ENCODE data around the gene ZC3HAV1L.
"Not testable (repeated sequence)": the region's sequence is repeated elsewhere in the genome, so short reads cannot be mapped to it uniquely, and the experiment has no call there.

Gene ZC3HAV1L

DNA sequence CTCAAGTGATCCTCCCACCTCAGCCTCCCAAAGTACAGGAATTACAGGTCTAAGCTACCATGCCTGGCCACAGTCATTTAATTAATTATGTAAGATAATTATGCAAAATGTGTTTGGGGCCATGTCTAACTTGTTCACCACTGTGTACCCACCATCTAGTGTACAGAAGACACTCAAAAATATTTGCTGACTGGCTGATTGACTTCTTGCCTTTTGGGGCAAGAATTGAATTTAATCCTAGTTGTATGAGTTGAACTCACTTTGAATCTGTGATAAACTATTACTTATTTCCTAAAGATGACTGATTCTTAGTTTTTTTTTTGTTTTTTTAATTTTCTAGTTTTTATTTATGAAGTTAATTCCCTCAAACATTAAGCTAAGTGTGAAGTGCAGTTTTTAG lies 15.8 kb upstream of the ZC3HAV1L start:
- no peak for DNase-seq

DNA sequence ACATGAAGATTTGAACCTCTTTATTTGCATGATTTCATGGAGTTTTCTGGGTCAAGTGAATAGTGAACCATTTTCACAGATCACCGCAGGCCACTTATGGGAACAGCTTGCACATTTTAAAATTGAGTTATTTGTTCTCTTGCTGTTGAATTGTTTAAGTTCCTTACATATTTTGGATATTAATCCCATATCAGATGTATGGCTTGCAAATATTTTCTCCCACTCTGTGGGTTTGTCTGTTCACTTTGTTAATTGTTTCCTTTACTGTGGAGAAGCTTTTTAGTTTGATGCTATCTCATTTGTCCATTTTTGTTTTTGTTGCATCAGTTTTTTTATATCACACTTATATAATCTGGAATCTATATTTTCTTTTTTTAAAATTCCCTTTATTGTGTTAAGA lies 14.1 kb upstream of the ZC3HAV1L start:
- peak in 1 of 2 donors; percentile 4 for DNase-seq

DNA sequence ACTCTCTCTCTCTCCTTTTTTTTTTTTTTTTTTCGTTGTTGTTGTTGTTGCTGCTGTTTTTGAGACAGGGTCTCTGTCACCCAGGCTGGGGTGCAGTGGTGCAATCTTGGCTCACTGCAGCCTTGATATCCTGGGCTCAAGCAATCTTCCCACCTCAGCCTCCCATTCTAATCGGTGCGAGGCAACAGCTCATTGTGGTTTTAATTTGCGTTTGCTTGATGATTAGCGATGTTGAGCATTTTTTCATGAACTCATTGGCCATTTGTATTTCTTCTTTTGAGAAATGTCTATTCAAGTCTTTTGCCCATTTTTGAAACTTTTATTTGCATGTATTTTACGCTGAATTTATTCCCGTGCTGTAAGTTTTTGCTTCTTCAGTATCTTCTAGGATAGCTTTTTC lies 13.3 kb upstream of the ZC3HAV1L start:
- no peak for DNase-seq

DNA sequence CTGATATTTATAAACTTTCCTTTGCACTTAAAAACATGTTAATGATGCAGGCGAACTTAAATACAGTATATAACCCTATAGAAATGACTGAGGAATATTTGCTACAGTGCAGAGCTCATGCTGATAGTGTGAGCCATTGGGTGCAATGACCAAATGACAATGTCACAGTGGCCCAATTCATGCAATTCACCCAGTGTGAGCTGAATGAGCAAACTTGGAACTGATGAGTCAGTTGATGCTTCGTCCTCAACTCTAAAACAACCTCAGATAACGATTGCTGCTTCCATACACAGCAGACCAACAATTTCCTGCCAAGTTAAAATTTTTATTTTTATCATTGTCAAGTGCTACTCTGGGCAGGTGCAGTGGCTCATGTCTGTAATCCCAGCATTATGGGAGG lies 12.1 kb upstream of the ZC3HAV1L start:
- DNase-seq = peak in 1 of 2 donors; percentile 9

DNA sequence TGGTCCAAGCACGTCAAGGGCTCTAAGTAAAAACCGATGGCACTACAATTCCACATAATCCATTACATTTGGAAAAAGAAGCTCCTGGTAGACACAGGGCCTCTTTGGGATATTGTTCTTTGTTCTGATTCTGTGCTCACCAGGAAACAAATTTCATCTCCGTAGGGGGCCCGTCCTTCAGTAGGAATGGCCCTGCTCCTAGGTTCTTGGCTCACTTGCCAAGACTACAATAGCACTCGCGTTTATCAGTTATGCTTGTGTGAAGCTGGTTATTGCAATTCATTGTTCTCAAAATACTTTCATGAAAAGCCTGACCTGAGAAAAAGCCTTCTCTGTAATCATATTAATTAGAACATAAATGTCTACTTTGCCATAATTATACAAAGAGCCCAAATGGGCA lies 10.3 kb upstream of the ZC3HAV1L start:
- no peak for DNase-seq

DNA sequence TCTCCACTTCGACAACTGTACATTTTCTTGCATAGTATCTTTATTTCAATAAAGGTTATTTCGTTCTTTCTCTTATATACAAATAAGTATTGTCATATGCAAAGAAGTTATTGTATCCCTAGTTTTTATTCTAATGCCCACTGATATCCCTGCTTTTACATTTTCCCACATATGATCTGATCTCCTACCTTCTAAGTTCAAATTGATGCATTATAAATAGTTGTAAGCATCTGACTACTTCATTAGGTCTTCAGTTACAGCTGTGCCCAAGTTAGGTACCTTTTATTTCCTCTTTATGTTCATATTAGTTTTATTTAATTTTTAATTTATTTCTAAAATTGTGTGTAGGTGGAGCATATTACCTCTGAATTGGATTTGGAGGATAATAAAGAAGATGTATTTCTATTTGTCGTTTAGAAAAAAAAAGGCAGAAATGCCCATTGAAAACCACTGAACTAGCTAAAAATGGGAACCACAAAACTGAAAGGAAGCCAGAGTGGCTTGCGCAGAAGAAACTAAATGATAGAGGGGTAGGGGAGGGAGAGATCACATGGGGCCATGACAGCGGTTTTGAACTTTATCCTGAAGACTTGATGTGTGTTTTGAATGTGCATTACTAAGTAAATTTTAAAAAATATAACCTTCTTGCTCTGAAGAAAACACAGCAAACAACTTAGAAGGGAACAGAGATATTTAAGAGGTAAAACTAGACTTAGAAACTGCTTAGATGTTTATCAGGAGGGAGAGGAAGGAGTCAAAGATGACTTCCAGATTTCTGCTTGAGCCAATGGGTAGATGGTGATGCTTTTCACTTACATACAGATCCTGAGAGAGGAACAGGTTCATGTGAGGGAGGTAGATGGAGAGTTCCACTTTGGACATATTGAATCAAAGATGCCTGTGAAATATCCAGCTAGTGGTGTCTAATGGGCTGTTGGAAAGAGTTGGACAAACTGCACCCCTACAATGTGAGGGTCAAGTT lies 9.3 kb upstream of the ZC3HAV1L start:
- peak; percentile 10 to 28 for DNase-seq

DNA sequence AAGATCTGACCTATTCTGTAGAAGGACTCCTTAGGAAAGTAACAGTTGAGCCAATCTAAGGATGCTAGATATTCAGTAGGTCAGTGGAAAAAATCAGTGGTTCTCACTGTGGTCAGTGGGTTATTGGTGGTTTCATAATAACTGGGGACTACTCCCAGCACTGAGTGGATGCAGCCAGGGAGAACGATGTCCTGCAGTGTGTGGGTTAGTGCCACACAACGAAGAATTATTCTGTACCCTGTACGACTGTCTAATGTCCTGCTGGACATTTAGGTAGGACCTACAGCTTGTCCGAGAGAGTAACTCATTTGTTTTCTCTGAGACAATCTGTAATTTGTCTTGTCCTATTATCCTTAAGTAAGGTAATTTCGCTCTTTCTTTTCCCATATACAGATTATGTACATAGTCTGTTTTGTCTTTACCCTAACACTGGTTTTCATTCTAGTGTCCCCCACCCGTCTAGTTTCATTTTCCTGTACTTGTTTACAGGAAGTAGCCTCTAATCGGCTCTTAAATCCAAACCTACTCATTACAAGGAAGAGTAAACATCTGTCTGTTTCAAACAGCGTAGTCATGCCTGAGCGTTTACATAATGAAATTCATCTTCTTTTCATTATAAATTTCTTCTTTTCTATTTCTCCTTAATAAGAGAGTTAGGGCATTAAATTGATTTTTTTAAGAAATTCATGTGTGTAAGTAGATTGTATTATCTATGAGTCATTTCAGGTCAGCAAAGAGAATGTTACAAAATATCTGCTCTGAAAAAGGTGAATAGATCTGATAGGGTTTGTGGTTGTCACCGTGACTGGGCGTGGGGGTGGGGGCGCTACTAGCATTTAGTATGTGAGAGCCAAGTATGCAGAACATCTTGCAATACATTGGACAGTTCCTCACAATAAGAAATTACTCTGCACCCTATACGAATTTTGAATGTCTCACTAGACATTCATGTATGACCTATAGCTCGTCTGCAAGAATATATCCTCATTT lies 8.3 kb upstream of the ZC3HAV1L start:
- peak in 1 of 2 donors; percentile 12 for DNase-seq

DNA sequence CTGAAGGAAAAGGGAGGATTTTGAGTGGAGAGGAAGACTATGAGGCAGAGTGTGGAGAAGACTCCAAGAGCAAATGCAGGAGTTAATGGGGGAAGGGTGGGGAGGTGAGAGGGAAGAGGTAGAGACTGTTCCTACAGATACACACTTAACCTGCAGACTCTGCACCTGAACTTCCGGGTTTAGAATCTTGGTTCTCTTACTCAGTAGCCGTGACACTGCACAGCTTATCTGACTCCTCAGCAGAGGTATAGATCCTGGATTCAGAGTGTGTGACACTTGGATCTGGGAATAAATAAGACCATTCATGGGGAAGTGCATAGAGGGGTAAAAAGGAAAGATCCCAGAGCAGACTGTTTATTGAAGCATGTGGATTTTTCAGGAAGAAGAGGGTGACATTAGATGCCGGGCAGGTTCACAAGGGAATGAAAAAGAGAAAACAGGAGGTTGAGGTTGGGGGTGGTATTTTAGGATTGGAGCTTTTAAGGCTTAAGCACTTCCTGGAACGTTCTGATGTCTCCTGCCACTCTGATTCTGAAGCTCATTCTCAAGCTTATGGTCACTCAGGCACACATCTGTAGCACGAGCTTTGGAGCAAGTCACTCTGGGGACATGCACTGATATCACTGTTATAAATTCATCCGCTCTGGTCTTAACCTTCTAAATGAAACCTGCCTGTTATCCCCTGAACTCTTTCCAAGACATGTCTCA lies 5.7 kb upstream of the ZC3HAV1L start:
- DNase-seq = peak in 1 of 2 donors; percentile 43

DNA sequence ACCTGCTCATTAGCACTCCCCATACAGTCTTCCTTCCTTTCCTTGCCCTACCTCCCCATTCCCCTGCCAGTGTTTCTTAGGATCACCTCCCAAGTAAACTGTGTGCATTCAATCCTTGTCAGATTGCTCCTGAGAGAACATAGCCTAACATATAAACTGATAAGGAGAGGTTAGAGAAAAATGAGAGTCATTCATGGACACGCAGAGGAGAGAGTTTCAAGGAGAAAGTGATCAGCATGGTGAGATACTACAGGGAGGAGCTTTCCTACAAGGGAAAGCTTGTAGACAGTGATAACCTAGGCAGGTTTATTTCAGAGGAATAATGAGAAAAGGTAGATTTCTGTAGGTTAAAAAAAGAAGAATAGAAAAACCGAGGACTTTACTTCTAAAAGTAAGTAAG lies 2.8 kb upstream of the ZC3HAV1L start:
- no peak for DNase-seq

DNA sequence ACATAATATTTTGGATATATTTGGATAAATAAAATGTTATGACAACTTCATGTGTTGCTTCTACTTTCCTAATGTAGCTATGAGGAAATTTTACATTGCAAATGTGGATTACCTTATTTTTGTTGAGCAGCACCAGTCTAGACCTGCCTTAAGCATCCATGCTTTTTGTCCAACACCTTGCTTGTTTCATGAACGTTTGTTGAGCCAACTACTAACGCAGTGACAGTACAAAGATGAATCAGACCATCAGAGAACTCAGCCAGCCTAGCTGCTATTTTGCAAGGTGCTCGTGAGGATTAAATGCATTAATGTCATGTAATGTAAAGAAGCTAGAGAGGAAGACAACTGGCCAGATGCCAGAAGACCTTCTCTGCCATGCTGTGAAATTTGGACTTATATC lies 1.1 kb upstream of the ZC3HAV1L start:
- no peak for DNase-seq

DNA sequence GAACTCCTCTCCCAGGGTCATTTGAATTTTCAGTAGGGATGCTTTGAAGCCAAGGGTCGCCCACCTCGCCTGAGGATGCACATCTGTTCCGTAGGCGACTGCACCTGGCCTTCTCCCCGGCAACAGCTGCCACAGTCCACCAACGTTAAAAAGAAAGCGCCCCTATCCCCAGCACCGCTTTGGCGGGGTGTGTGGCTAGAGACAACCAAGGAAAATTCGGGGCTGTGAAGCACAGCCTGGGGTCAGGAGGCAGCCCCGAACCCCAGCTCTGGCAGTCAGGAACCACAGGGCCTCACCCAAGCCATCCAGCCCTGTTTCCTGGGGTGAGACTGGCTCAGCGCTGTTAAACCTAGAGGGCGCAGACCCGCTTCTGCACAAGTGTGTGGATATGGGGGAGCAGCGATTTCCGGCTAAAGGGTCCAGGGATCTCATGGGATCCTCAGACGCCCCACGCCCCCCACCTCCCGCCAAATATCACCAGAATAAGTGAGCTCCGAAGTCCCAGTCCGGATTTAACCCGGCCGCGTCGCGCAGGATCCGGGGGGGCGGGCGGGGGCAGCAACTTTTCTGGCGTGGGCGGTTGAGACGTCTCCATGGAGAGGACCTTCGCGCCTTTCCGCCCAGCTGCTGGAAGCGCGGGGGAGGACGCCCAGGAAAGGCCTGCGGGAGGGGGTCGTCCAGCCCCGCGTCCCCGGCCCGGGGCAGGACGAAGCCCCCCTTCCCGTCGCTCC lies 822 bp downstream of the ZC3HAV1L start:
- no peak for DNase-seq

DNA sequence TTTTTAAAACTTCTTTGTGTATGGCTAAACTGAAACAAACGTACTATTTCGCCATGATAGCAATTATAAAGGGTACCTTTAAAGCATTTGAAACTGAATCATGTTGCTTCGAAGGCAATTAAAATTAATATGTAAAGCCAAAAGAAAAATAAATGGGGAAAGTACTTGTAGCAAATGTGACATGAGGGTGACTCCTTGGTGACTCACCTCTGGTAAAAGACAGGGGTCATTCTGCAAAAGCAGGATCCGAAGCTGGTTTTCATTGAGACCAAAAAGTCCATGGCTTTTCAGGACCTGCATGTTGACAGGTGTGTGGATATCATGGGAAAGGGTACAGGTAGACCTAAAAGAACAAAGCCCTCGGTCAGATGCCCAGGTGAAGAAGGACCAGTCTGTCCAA lies 1.5 kb downstream of the ZC3HAV1L start:
- DNase-seq = no peak

DNA sequence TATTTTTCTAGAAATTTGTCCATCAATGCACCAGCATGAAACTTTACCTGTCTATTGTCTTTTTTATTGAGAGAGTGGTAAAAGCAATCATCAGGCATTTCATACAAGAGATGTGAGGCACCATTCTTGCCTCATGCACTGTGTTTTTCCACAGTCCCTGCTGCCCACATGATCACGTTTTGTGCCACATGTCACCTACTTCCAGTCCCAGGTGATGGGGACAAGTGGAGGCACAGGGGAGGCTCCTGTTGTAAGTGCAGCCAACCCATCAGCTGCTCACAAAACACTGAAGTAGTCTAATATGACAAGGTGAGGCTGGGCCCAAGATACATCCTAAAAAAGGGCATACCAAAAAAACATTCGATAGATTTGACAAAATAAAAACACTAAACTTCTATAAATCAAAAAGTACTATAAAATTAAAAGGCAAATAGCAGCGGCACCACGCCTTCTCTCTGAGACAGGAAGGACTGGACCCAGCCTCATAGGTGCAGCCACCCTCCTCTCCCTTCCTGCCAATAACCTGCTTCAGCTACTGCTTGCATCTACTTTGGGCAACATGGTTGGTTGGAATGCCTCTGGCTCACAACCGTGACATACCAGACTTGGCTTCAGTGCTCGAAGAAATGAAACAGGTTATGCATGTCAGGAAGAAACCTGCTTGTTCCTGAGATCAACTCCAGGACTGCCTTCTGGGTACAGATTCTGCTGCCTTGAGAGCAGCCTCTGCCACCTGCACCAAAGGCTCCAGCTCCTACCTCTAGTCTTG lies 2.3 kb downstream of the ZC3HAV1L start:
- DNase-seq = no peak

DNA sequence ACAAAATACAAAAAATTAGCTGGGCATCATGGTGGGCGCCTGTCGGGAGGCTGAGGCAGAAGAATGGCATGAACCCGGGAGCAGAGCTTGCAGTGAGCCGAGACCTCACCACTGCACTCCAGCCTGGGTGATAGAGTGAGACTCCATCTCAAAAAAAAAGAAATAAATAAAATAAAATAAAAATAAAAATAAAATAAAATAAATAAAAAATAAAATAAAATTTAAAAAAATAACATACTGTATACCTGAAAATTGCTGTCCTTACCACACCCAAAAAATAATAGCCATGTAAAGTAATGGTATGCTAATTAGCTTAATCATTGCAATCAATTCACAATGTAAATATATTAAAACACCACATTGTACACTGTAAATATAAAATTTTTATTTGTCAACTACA lies 3.4 kb downstream of the ZC3HAV1L start:
- DNase-seq = no peak

DNA sequence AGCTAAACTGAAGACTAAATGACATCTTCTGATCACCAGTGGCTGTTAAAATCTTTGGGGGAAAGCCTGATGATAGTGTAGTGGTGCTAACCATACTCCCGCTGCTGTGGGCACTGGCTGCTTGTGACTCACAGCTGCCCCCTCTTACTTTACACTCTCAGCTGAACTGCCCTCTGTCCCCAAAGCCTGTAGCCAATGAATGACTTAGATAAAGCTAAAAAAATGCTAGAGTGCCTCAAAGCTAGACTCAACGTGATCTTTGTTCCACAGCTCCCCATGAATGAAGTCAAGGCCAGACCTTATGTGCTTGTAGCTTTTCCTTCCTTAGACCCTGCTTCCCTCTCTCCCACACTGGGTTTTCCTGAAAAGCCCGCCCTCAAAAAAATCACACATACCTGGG lies 6.5 kb downstream of the ZC3HAV1L start:
- DNase-seq = no peak

DNA sequence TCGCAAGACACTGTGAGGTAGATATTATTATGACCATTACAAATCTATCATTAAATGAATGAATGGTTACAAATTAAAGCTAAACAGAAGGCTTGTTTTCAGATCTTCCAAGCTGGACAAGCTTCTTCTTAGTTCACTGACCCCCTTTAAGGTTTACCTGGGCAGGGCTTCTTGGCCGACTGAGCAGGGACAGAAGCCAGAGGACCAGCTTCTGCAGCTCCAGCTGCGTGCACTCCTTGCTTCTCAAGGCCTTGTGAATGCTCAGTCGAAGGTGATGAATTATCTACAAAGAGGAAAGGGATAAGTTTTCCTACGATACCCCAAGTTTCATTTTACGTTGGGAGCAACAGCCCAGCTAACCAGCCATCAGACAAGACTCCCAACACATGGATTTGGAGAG lies 9.3 kb downstream of the ZC3HAV1L start:
- DNase-seq = no peak

DNA sequence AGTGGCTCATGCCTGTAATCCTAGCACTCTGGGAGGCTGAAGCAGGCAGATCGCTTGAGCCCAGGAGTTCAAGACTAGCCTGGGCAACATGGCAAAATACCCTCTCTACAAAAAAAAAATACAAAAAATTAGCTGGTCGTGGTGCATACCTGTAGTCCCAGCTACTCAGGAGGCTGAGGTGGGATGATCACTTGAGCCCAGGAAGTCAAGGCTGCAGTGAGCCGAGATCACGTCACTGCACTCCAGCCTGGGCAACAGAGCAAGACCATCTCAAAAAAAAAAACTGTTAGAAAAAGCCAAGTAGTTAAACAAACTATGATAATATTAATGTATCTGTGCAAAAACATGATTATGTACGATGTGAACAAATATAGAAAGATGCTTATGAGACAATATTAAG lies 10.0 kb downstream of the ZC3HAV1L start:
- not testable (repeated sequence) for DNase-seq

DNA sequence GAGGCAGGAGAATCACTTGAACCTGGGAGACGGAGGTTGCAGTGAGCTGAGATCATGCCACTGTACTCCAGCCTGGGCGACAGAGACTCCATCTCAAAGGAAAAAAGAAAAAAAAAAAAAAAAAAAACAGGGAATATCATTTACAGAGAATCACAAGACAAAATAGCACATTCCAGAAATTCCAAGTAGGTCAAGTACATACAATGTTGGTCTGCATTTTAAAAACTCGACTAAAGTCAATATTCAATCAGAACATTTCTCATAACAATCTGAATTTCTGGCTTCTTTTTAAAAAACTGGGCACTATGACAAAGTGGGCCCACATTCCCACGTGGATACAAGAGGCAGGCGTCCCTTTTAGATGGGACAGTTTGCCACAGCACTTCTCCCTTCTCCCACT lies 12.8 kb downstream of the ZC3HAV1L start:
- no peak for DNase-seq

DNA sequence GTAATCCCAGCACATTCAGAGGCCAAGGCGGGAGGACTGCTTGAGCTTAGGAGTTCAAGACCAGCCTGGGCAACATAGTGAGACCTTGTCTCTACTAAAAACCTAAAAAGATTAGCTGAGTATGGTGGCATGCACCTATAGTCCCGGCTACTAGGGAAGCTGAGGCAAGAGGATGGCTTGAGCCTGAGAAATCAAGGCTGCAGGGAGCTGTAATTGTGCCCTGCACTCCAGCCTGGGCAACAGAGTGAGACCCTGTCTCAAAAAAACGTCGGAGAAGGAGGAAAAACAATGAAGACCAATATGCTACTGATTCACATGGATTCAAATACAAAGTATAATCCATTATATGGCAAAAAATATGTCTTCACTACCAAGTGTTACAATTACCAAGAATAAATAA lies 13.6 kb downstream of the ZC3HAV1L start:
- no peak for DNase-seq

DNA sequence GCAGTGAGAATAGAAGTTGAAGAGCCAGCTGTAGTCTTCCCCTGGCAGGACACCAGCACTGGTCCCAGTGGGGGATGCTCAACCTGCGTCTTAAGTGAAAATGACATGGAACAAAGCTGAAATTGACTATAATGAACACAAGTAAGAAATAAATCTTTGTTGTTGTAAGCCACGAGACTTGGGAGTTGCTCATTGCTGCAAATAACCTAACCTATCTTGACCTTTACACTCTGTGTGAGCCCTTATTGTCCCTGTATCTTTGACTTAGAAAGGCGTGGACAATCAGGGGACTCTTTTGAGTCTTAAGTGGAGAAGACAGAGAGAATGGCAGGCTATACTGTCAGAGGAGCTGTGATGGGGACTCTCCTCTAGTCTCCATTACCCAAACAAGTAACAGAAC lies 16.9 kb downstream of the ZC3HAV1L start:
- DNase-seq = no peak

DNA sequence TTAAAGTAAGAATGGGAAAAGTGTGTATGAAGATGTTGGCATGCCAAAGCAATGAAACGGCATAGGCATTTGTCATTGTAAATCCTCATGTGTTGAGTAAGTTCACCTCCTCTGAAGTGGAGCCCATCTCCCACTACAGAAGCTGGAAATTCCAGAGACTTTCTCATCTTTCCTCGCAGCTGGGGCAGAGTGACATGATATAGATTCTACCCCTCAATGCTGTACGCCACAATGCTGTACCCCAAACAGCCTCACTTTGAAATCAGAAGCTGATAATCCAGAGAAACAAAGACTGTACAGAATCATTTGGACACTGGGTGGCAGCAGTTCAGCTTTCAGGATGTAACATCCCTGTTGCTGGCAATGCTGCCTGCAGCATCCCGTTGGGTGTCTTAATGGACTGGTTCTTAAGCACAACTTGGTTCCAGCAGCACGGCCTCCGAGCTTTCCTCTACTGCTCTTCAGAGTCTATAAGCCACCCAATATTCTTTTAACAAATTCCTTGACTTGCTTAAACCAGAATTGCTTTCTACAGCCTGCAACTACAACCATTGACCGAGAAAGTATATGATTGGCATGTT lies 18.8 kb downstream of the ZC3HAV1L start:
- DNase-seq = peak; percentile 31 to 68

All from inflammatory macrophage treated with lipopolysaccharide for 1 hour (primary cell).